IMR-90 (cell line): Measurements from ENCODE around the gene FARP1. TPM values are rescaled to one million over a fixed set of nuclear protein-coding genes. Genes with fewer than 3 reads are reported as not detected.

ENCODE experiments used
- ATAC-seq: fragments of 200-7000 bp; cut with Tn5 transposase; 2 replicates; pipeline ENCODE4 v1.9.1; 2020; ENCODE audit warnings: low read depth, mild to moderate bottlenecking, moderate library complexity
- BruUV-seq: library from RNA; stranded (reverse); fragments of 400-500 nt; replicated peaks from 2 replicates; lab custom pipeline; 2021; lab: Mats Ljungman, UMichigan
- CTCF ChIA-PET: fragments of 300-600 bp; formaldehyde crosslinking; extraction: SDS; loops from one replicate; lab custom pipeline; 2021; ENCODE audit warnings: antibody characterized with exemption; lab: Yijun Ruan, JAX
- POLR2A ChIA-PET: fragments of 300-600 bp; sonication (Branson Sonifier 250); formaldehyde crosslinking; loops from one replicate; lab custom pipeline; 2022; ENCODE audit warnings: antibody characterized with exemption; ENCODE audit not compliant: unreplicated experiment; lab: Charles Lee
- DNase-seq: peaks from one replicate; pipeline ENCODE4 v3.0.0; 2013
- H2AFZ ChIP-seq: replicated peaks from 2 replicates; pipeline ENCODE3; 2013; ENCODE audit warnings: low read length, mild to moderate bottlenecking; ENCODE audit not compliant: poor library complexity
- H2AK5ac ChIP-seq: 2 replicates; pipeline ENCODE4 v1.6.1; 2013; ENCODE audit warnings: low read depth, low read length, inconsistent platforms
- H2AK9ac ChIP-seq: replicated peaks from 2 replicates; pipeline ENCODE3; 2013; ENCODE audit warnings: mild to moderate bottlenecking, low read depth, low read length, moderate library complexity; ENCODE audit not compliant: poor library complexity
- H2BK120ac ChIP-seq: 2 replicates; pipeline ENCODE4 v1.6.1; 2013; ENCODE audit warnings: low read depth, low read length, inconsistent platforms
- H2BK15ac ChIP-seq: 3 replicates; pipeline ENCODE4 v1.6.1; 2013; ENCODE audit warnings: low read depth, low read length, inconsistent platforms
- H2BK20ac ChIP-seq: 2 replicates; pipeline ENCODE4 v1.6.1; 2013; ENCODE audit warnings: low read depth, mild to moderate bottlenecking, inconsistent platforms, low read length, moderate library complexity
- H2BK5ac ChIP-seq: 2 replicates; pipeline ENCODE4 v1.6.1; 2013; ENCODE audit warnings: mild to moderate bottlenecking, low read depth, low read length, inconsistent platforms; ENCODE audit not compliant: poor library complexity, severe bottlenecking
- H3K14ac ChIP-seq: replicated peaks from 2 replicates; pipeline ENCODE4 v1.6.1; 2013; ENCODE audit warnings: low read depth, low read length, inconsistent platforms
- H3K18ac ChIP-seq: 2 replicates; pipeline ENCODE4 v1.6.1; 2013; ENCODE audit warnings: low read depth, low read length, control low read depth
- H3K23ac ChIP-seq: 2 replicates; pipeline ENCODE4 v1.6.1; 2013; ENCODE audit warnings: low read depth, low read length, inconsistent platforms
- H3K27ac ChIP-seq: 2 replicates; pipeline ENCODE4 v1.5.1; 2013; ENCODE audit warnings: mild to moderate bottlenecking, control low read depth, low read length; ENCODE audit not compliant: insufficient read depth
- H3K27me3 ChIP-seq: 2 replicates; pipeline ENCODE4 v1.6.1; 2013; ENCODE audit warnings: low read length; ENCODE audit not compliant: control insufficient read depth, insufficient read depth
- H3K36me3 ChIP-seq: 2 replicates; pipeline ENCODE4 v1.6.1; 2013; ENCODE audit warnings: low read length, mixed read lengths; ENCODE audit not compliant: control insufficient read depth, insufficient read depth
- H3K4ac ChIP-seq: 2 replicates; pipeline ENCODE4 v1.6.1; 2013; ENCODE audit warnings: low read depth, low read length, inconsistent platforms
- H3K4me1 ChIP-seq: 2 replicates; pipeline ENCODE4 v1.6.1; 2013; ENCODE audit warnings: low read length, mixed read lengths; ENCODE audit not compliant: control insufficient read depth, insufficient read depth
- H3K4me2 ChIP-seq: 2 replicates; pipeline ENCODE4 v1.6.1; 2013; ENCODE audit warnings: low read depth, mild to moderate bottlenecking, control low read depth, low read length, moderate library complexity
- H3K4me3 ChIP-seq: 2 replicates; pipeline ENCODE4 v1.5.1; 2013; ENCODE audit warnings: low read depth, mild to moderate bottlenecking, control low read depth, low read length, moderate library complexity; ENCODE audit not compliant: insufficient read depth
- H3K56ac ChIP-seq: 2 replicates; pipeline ENCODE4 v1.6.1; 2013; ENCODE audit warnings: low read length, inconsistent platforms; ENCODE audit not compliant: insufficient read depth; ENCODE audit errors: extremely low read depth
- H3K79me1 ChIP-seq, 2 experiments: 2 replicates each; pipeline ENCODE4 v1.6.1; 2013; ENCODE audit warnings: low read length in 2 of 2, inconsistent platforms in 1 of 2, low read depth in 1 of 2
- H3K9ac ChIP-seq: 2 replicates; pipeline ENCODE4 v1.6.1; 2013; ENCODE audit warnings: low read depth, low read length, control low read depth
- H3K9me1 ChIP-seq: 2 replicates; pipeline ENCODE4 v1.6.1; 2013; ENCODE audit warnings: low read length, inconsistent platforms; ENCODE audit not compliant: insufficient read depth
- H3K9me3 ChIP-seq: 2 replicates; pipeline ENCODE4 v1.6.1; 2013; ENCODE audit warnings: low read length; ENCODE audit not compliant: control insufficient read depth, insufficient read depth
- H4K20me1 ChIP-seq: 2 replicates; pipeline ENCODE4 v1.6.1; 2013; ENCODE audit warnings: low read length, inconsistent platforms; ENCODE audit not compliant: insufficient read depth
- H4K5ac ChIP-seq: 2 replicates; pipeline ENCODE4 v1.6.1; 2013; ENCODE audit warnings: mild to moderate bottlenecking, low read depth, low read length, control low read depth
- H4K8ac ChIP-seq, 2 experiments: 2 replicates each; pipeline ENCODE4 v1.6.1; 2013; ENCODE audit warnings: low read depth in 2 of 2, low read length in 2 of 2, control low read depth in 1 of 2, inconsistent platforms in 1 of 2
- H4K91ac ChIP-seq: 2 replicates; pipeline ENCODE4 v1.6.1; 2013; ENCODE audit warnings: low read depth, low read length, inconsistent platforms; ENCODE audit not compliant: insufficient read depth
- BHLHE40 ChIP-seq: fragments of 150-350 bp; IDR thresholded peaks from 2 replicates; pipeline ENCODE4 v1.6.1; 2016; ENCODE audit warnings: mild to moderate bottlenecking, low read depth, low read length
- CEBPB ChIP-seq: IDR thresholded peaks from 2 replicates; pipeline ENCODE4 v1.6.1; 2012; ENCODE audit warnings: low read depth, low read length, improper control_type of control experiment
- CHD1 ChIP-seq: IDR thresholded peaks from 2 replicates; pipeline ENCODE4 v1.6.1; 2012; ENCODE audit warnings: low read depth, low read length, improper control_type of control experiment
- MAFK ChIP-seq: IDR thresholded peaks from 2 replicates; pipeline ENCODE4 v1.6.1; 2012; ENCODE audit warnings: low read depth, low read length, improper control_type of control experiment
- MXI1 ChIP-seq: IDR thresholded peaks from 2 replicates; pipeline ENCODE4 v1.6.1; 2012; ENCODE audit warnings: low read depth, mild to moderate bottlenecking, low read length, moderate library complexity, borderline replicate concordance
- NFE2L2 ChIP-seq: fragments of 150-350 bp; IDR thresholded peaks from 2 replicates; pipeline ENCODE4 v1.6.1; 2016; ENCODE audit warnings: low read depth, mild to moderate bottlenecking, low read length
- POLR2A ChIP-seq: IDR thresholded peaks from 2 replicates; pipeline ENCODE4 v1.6.1; 2012; ENCODE audit warnings: mild to moderate bottlenecking, low read depth, low read length
- RAD21 ChIP-seq: IDR thresholded peaks from 2 replicates; pipeline ENCODE4 v1.6.1; 2012; ENCODE audit warnings: low read length, improper control_type of control experiment
- RCOR1 ChIP-seq: IDR thresholded peaks from 2 replicates; pipeline ENCODE4 v1.6.1; 2012; ENCODE audit warnings: mild to moderate bottlenecking, low read length, improper control_type of control experiment; ENCODE audit not compliant: insufficient replicate concordance
- SMC3 ChIP-seq: fragments of 150-350 bp; IDR thresholded peaks from 2 replicates; pipeline ENCODE4 v1.6.1; 2016; ENCODE audit warnings: low read depth, mild to moderate bottlenecking, antibody characterized with exemption, low read length, moderate library complexity
- WGBS, 2 experiments: methylation state at CpG; one replicate each; pipeline versions ENCODE4 v1.1.5 to v1.1.7; 2013; ENCODE audit warnings: missing lambda C conversion rate in 2 of 2; ENCODE audit not compliant: insufficient read length in 1 of 2; ENCODE audit errors: extremely low coverage in 2 of 2; 5-methylcytosine and 5-hydroxymethylcytosine counted together
- dilution Hi-C: fragments of 300-500 bp; cut with HindIII; formaldehyde crosslinking; loops from one replicate; pipeline ENCODE4 v1.14.3; 2018; ENCODE audit warnings: low sequenced_read_pairs; ENCODE audit not compliant: unreplicated experiment
- in situ Hi-C: fragments of 300-500 bp; cut with MboI; formaldehyde crosslinking; loops from 3 replicates; pipeline ENCODE4 v1.14.3; 2019; ENCODE audit warnings: low sequenced_read_pairs, inconsistent platforms, mixed read lengths
- intact Hi-C: fragments of 100-400 bp; cut with micrococcal nuclease; formaldehyde crosslinking; loops from 2 replicates; pipeline ENCODE4 v1.10.0; 2022
- polyA plus RNA-seq, 3 experiments: library from polyadenylated mRNA; depleted of rRNA; stranded (reverse); fragments of >200 nt; gene quantifications; 2 replicates each; pipeline ENCODE4 v1.2.3, GENCODE V29; 2012; ENCODE audit warnings: low replicate concordance in 1 of 3
- total RNA-seq: library from RNA; depleted of rRNA; stranded (reverse); fragments of >200 nt; gene quantifications from 2 replicates; pipeline ENCODE4 v1.2.3, GENCODE V29; 2012
- TF ChIP-seq, protein P1 (sequence below): fragments of 150-350 bp; IDR thresholded peaks from 2 replicates; pipeline ENCODE4 v1.6.1; 2016; ENCODE audit warnings: low read depth, mild to moderate bottlenecking, low read length, moderate library complexity, borderline replicate concordance
- TF ChIP-seq, protein P2 (sequence below): conservative IDR thresholded peaks from 2 replicates; pipeline ENCODE4 v1.5.1; 2012; ENCODE audit warnings: mild to moderate bottlenecking, low read depth, low read length, improper control_type of control experiment

The FARP1 gene
- total and polyA plus RNA-seq, 2 of the 4 experiments (the other 2 are of a cell fraction), result 39.6 to 57.0 TPM

DNA sequence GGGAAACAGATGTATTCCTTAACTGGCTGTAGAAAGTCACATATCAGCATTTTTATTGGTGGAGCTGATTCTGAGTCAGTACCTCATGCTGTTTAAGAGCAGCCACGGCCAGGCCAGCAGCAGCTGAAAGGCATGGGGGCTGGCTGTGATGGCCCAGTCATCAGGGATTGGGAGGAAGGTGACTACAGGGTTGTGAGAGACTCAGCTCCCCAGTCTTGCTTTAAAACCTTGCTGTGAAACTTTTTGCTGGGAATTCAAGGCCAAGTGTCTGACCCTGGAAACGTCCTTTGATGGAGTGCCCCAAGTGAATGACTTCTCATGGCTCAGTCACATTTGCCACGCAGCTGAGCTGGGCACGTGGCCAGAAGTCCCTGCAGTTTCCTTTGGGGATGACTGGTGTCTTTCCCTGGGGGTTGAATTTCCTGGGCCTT, 73.3 kb downstream of the FARP1 start (continued):
- TF ChIP-seq MAFK, result peak; percentile 90

DNA sequence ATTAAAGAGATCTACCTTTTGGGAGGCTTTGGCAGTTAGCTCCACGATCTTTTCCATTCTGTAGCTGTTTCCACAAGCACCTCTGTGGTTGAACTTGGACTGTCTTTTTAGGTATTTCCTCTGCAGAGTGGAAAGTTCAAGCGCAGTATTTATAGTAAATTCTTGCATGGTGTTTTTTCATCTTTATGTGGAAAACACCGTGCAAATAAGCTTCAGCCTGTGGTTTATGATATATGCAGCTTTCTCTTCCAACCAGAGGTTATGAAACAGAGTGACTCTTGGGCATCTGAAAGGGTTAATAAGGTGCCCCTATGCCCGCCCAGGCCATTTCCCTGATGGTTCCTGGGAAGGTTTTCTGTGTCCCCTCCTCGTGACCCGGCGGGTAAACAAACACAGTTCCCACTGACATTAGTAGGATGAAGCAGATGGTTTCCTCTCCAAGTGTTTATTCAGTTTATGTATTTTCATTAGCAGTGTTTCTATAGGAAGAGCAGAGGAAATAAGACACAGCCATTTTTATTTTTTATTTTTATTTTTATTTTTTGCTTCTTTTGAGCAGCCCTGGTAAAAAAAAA, 73.9 kb downstream of the FARP1 start:
- no CpG with 5 or more reads among the region's 7 CpGs for WGBS, 2 experiments
- dilution Hi-C loops, result no loop called here
- no peak for TF ChIP-seq BHLHE40
- no peak for TF ChIP-seq RCOR1
- no peak for TF ChIP-seq MXI1
- no peak for TF ChIP-seq RAD21
- no peak for TF ChIP-seq CHD1
- no peak for TF ChIP-seq SMC3
- no peak for TF ChIP-seq CEBPB
- TF ChIP-seq, protein P1, sequence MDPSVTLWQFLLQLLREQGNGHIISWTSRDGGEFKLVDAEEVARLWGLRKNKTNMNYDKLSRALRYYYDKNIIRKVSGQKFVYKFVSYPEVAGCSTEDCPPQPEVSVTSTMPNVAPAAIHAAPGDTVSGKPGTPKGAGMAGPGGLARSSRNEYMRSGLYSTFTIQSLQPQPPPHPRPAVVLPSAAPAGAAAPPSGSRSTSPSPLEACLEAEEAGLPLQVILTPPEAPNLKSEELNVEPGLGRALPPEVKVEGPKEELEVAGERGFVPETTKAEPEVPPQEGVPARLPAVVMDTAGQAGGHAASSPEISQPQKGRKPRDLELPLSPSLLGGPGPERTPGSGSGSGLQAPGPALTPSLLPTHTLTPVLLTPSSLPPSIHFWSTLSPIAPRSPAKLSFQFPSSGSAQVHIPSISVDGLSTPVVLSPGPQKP, result no peak
- no peak for TF ChIP-seq MAFK
- TF ChIP-seq POLR2A, result no peak
- no peak for TF ChIP-seq NFE2L2
- TF ChIP-seq, protein P2, sequence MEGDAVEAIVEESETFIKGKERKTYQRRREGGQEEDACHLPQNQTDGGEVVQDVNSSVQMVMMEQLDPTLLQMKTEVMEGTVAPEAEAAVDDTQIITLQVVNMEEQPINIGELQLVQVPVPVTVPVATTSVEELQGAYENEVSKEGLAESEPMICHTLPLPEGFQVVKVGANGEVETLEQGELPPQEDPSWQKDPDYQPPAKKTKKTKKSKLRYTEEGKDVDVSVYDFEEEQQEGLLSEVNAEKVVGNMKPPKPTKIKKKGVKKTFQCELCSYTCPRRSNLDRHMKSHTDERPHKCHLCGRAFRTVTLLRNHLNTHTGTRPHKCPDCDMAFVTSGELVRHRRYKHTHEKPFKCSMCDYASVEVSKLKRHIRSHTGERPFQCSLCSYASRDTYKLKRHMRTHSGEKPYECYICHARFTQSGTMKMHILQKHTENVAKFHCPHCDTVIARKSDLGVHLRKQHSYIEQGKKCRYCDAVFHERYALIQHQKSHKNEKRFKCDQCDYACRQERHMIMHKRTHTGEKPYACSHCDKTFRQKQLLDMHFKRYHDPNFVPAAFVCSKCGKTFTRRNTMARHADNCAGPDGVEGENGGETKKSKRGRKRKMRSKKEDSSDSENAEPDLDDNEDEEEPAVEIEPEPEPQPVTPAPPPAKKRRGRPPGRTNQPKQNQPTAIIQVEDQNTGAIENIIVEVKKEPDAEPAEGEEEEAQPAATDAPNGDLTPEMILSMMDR, result no peak

More for the DNA sequence above, 73.9 kb downstream of the FARP1 start:
- Histone ChIP-seq H2AK9ac (no peak overlapping the region), H2AFZ (no peak overlapping the region), H2BK15ac (peak overlapping the region; percentile 29; the same call in 2 of the 3 replicates), H4K20me1 (peaks cover 12% of the 10 kb centered on the region), H3K4me2 (peak overlapping the region; percentile 23; the same call in 1 of the 2 replicates), H3K79me1 (peaks cover 47 to 94% of the 10 kb centered on the region in 2 experiments), H4K5ac (peak overlapping the region; percentile 34; the same call in 1 of the 2 replicates), H3K27ac (peak overlapping the region; percentile 68; the same call in 1 of the 2 replicates), H3K4ac (peak overlapping the region; percentile 91), H2AK5ac (peak overlapping the region; percentile 11; the same call in 1 of the 2 replicates), H4K8ac (peak overlapping the region; percentile 12 to 73; a peak in 3 of 4 replicates), H2BK5ac (peak overlapping the region; percentile 76), H2BK20ac (peak overlapping the region; percentile 40; the same call in 1 of the 2 replicates), H3K23ac (peak overlapping the region; percentile 79; the same call in 1 of the 2 replicates), H3K14ac (peak overlapping the region; percentile 12; the same call in 1 of the 2 replicates), H3K36me3 (peaks cover 18% of the 10 kb centered on the region), H3K27me3 (no peaks in the 10 kb centered on the region), H3K9me1 (peaks cover 39% of the 10 kb centered on the region), H3K4me3 (no peak overlapping the region), H3K9ac (no peak overlapping the region), H3K9me3 (no peaks in the 10 kb centered on the region), H2BK120ac (peak overlapping the region; percentile 90), H4K91ac (peak overlapping the region; percentile 65; the same call in 1 of the 2 replicates), H3K4me1 (peaks cover 47% of the 10 kb centered on the region), H3K56ac (peak overlapping the region; percentile 34; the same call in 1 of the 2 replicates), H3K18ac (peak overlapping the region; percentile 71)
- CTCF ChIA-PET, result no interaction called here
- in situ Hi-C loops (loop anchor here (5.0 kb wide), 1 partner anchor 44 kb away; no protein-coding TSS in a partner anchor), intact Hi-C loops (no loop called here)
- ATAC-seq, result no peak
- POLR2A ChIA-PET, result no interaction called here
- peak; percentile 17 for DNase-seq
- BruUV-seq, result no TSS peak
